SK-N-SH (cell line): ENCODE data around the gene MTCL1. TPM values are rescaled to one million over a fixed set of nuclear protein-coding genes. Genes with fewer than 3 reads are reported as not detected.

Source experiments
- CTCF ChIA-PET: fragments of 300-600, 350-600 bp; formaldehyde crosslinking; extraction: SDS; loops from one replicate; lab custom pipeline; 2021; lab: Yijun Ruan, JAX
- POLR2A ChIA-PET: fragments of 350-600 bp; sonication (Branson Sonifier 250); formaldehyde crosslinking; extraction: SDS; loops from one replicate; lab custom pipeline; 2020; ENCODE audit warnings: antibody characterized with exemption, inconsistent platforms; lab: Yijun Ruan, JAX
- DNase-seq: peaks from one replicate; pipeline ENCODE4 v3.0.0; 2012
- H2AFZ ChIP-seq: fragments of 200-600 bp; sonication (generic); 2 replicates; pipeline ENCODE4 v1.8.1; 2016; ENCODE audit warnings: antibody characterized with exemption, mild to moderate bottlenecking, low read depth
- H3F3A ChIP-seq: fragments of 200-600 bp; sonication (generic); replicated peaks from 2 replicates; pipeline ENCODE3; 2016; ENCODE audit warnings: antibody characterized with exemption, mild to moderate bottlenecking; ENCODE audit not compliant: insufficient read depth
- H3K27ac ChIP-seq, 2 experiments: fragments of 200-500 bp in 1 of 2; fragments of 200-600 bp in 1 of 2; sonication (Bioruptor generic) in 1 of 2; sonication (generic), shearing (Covaris generic) in 1 of 2; 2 replicates each; pipeline versions ENCODE4 v1.5.1 to v1.6.1; 2014 to 2016; ENCODE audit warnings: low read depth in 2 of 2, inconsistent platforms in 1 of 2, low read length in 1 of 2, mild to moderate bottlenecking in 1 of 2, mixed read lengths in 1 of 2
- H3K27me3 ChIP-seq: fragments of 200-600 bp; sonication (generic), shearing (Covaris generic); 2 replicates; pipeline ENCODE4 v1.6.1; 2016; ENCODE audit warnings: mixed run types; ENCODE audit not compliant: insufficient read depth
- H3K36me3 ChIP-seq, 2 experiments: fragments of 200-500 bp in 1 of 2; fragments of 200-600 bp in 1 of 2; sonication (Bioruptor generic) in 1 of 2; sonication (generic) in 1 of 2; replicated peaks in 1 of 2; 2 replicates each; pipeline versions ENCODE3 to v1.5.1; 2014 to 2016; ENCODE audit warnings: low read length in 1 of 2, mild to moderate bottlenecking in 1 of 2; ENCODE audit not compliant: insufficient read depth in 2 of 2, control insufficient read depth in 1 of 2
- H3K4me1 ChIP-seq, 2 experiments: fragments of 200-500 bp in 1 of 2; fragments of 200-600 bp in 1 of 2; sonication (Bioruptor generic) in 1 of 2; sonication (generic), shearing (Covaris generic) in 1 of 2; 2 replicates each; pipeline versions ENCODE4 v1.5.1 to v1.6.1; 2014 to 2016; ENCODE audit warnings: low read depth in 1 of 2, low read length in 1 of 2, mixed run types in 1 of 2; ENCODE audit not compliant: insufficient read depth in 2 of 2, control insufficient read depth in 1 of 2
- H3K4me2 ChIP-seq: fragments of 200-600 bp; sonication (generic), shearing (Covaris generic); 2 replicates; pipeline ENCODE4 v1.6.1; 2017; ENCODE audit warnings: mixed run types
- H3K4me3 ChIP-seq, 2 experiments: fragments of 200-500 bp in 1 of 2; fragments of 200-600 bp in 1 of 2; sonication (Bioruptor generic) in 1 of 2; sonication (generic), shearing (Covaris generic) in 1 of 2; 2 replicates each; pipeline versions ENCODE4 v1.5.1 to v1.8.1; 2014 to 2016; ENCODE audit warnings: low read depth in 2 of 2, inconsistent platforms in 1 of 2, low read length in 1 of 2, mild to moderate bottlenecking in 1 of 2, mixed read lengths in 1 of 2, moderate library complexity in 1 of 2
- H3K79me2 ChIP-seq: fragments of 200-600 bp; sonication (generic); 2 replicates; pipeline ENCODE4 v1.8.1; 2017; ENCODE audit warnings: mild to moderate bottlenecking; ENCODE audit not compliant: insufficient read depth
- H3K9ac ChIP-seq: fragments of 200-600 bp; sonication (generic); 2 replicates; pipeline ENCODE4 v1.6.1; 2017; ENCODE audit warnings: mixed run types
- H3K9me2 ChIP-seq: fragments of 200-600 bp; sonication (generic); 2 replicates; pipeline ENCODE4 v1.6.1; 2017; ENCODE audit warnings: mixed run types
- H3K9me3 ChIP-seq: fragments of 200-600 bp; sonication (generic); 2 replicates; pipeline ENCODE4 v1.6.1; 2017; ENCODE audit warnings: mixed run types, mild to moderate bottlenecking, moderate library complexity
- H4K20me1 ChIP-seq: fragments of 200-600 bp; sonication (generic); 2 replicates; pipeline ENCODE4 v1.6.1; 2017; ENCODE audit warnings: mild to moderate bottlenecking, mixed run types; ENCODE audit not compliant: insufficient read depth
- EP300 ChIP-seq, 2 experiments: IDR thresholded peaks; 2 replicates each; pipeline versions ENCODE4 v1.4.0 to v1.6.1; 2012; ENCODE audit warnings: borderline replicate concordance in 1 of 2, low read depth in 1 of 2, low read length in 1 of 2
- GABPA ChIP-seq: IDR thresholded peaks from 2 replicates; pipeline ENCODE4 v1.4.0; 2012; ENCODE audit warnings: low read depth, mild to moderate bottlenecking
- GATA2 ChIP-seq: sonication (generic); formaldehyde crosslinking; IDR thresholded peaks from 2 replicates; pipeline ENCODE4 v1.5.0; 2020; ENCODE audit warnings: mild to moderate bottlenecking, missing genetic modification reagents
- MXI1 ChIP-seq: IDR thresholded peaks from 2 replicates; pipeline ENCODE4 v1.6.1; 2012; ENCODE audit warnings: mild to moderate bottlenecking, low read depth, low read length, improper control_type of control experiment
- NFIC ChIP-seq: IDR thresholded peaks from 2 replicates; pipeline ENCODE4 v1.4.0; 2012; ENCODE audit warnings: borderline replicate concordance
- NRF1 ChIP-seq: IDR thresholded peaks from 2 replicates; pipeline ENCODE4 v1.6.1; 2012; ENCODE audit warnings: low read depth, mild to moderate bottlenecking, low read length
- REST ChIP-seq: IDR thresholded peaks from 2 replicates; pipeline ENCODE4 v1.6.1; 2012; ENCODE audit warnings: mild to moderate bottlenecking, low read depth, low read length, moderate library complexity
- RFX5 ChIP-seq: IDR thresholded peaks from 2 replicates; pipeline ENCODE4 v1.6.1; 2012; ENCODE audit warnings: mild to moderate bottlenecking, improper control_type of control experiment, low read length
- TEAD4 ChIP-seq: IDR thresholded peaks from 2 replicates; pipeline ENCODE4 v1.4.0; 2012; ENCODE audit warnings: mild to moderate bottlenecking, borderline replicate concordance; ENCODE audit not compliant: insufficient read depth
- USF1 ChIP-seq: IDR thresholded peaks from 2 replicates; pipeline ENCODE4 v1.4.0; 2012; ENCODE audit warnings: low read depth, borderline replicate concordance
- USF2 ChIP-seq: fragments of 150-350 bp; IDR thresholded peaks from 2 replicates; pipeline ENCODE4 v1.6.1; 2017; ENCODE audit warnings: antibody characterized with exemption, low read length, low read depth, borderline replicate concordance
- ZBTB33 ChIP-seq: IDR thresholded peaks from 2 replicates; pipeline ENCODE4 v1.4.0; 2012; ENCODE audit warnings: low read depth, borderline replicate concordance
- WGBS: methylation state at CpG from one replicate; pipeline ENCODE4 v1.1.6; 2017; ENCODE audit warnings: low lambda C conversion rate; 5-methylcytosine and 5-hydroxymethylcytosine counted together
- polyA plus RNA-seq, 3 experiments: library from polyadenylated mRNA; depleted of rRNA; stranded (reverse); fragments of >200 nt; gene quantifications; 2 replicates each; pipeline ENCODE4 v1.2.3, GENCODE V29; 2012

The MTCL1 gene
- polyA plus RNA-seq, 1 of the 3 experiments (the other 2 are of a cell fraction), result 33.5 TPM

- CTCF ChIA-PET, result interaction anchor here (1.1 to 1.4 kb wide), 2 partner anchors 27 to 318 kb away, joined by 3 to 4 read pairs; no protein-coding TSS in a partner anchor
- no peak overlapping the region for H3K27ac ChIP-seq
- TF ChIP-seq USF2, result no peak
- no peak for TF ChIP-seq EP300 (IDR thresholded peaks at IDR 0.05; ENCODE audit: borderline replicate concordance in 1 of 2, low read depth in 1 of 2, low read length in 1 of 2)
- TF ChIP-seq NRF1, result no peak
- TF ChIP-seq REST, result no peak
- TF ChIP-seq GATA2 (CRISPR knock-in tag), result no peak
- TF ChIP-seq, all 33 proteins: peak for 0
- Histone ChIP-seq H3K9me2 (no peaks in the 10 kb centered on the region), H3K9me3 (no peaks in the 10 kb centered on the region), H3K4me3 (no peak overlapping the region), H3K4me2 (no peak overlapping the region), H3K27me3 (no peaks in the 10 kb centered on the region), H3K9ac (no peak overlapping the region), H4K20me1 (no peaks in the 10 kb centered on the region), H3F3A (peaks cover 5% of the 10 kb centered on the region), H3K79me2 (no peaks in the 10 kb centered on the region), H3K36me3 (no peaks in the 10 kb centered on the region), H3K4me1 (peaks cover 0 to 14% of the 10 kb centered on the region in 2 experiments; a peak in 1 of 4 replicates), H2AFZ (no peak overlapping the region)
- 90% methylated on average over 4 of the region's 4 CpGs for WGBS
- no peak for DNase-seq
- POLR2A ChIA-PET, result no interaction called here
Measured at GRCh38 chr18:8669571-8669970, 35.8 kb upstream of the MTCL1 start.

GRCh38 chr18:8673256-8674209, 31.8 kb upstream of the MTCL1 start:
- 86% methylated on average over 9 of the region's 9 CpGs for WGBS
- DNase-seq, result no peak
- TF ChIP-seq NRF1 (no peak), REST (no peak), ZBTB33 (no peak), USF1 (no peak), GABPA (no peak), TEAD4 (no peak), RFX5 (no peak), MXI1 (no peak), NFIC (no peak)

More at GRCh38 chr18:8673256-8674209, 31.8 kb upstream of the MTCL1 start:
- no peaks in the 10 kb centered on the region for H3K9me3 ChIP-seq
- H3K4me2 ChIP-seq, result no peak overlapping the region
- no peaks in the 10 kb centered on the region for H3F3A ChIP-seq
- CTCF ChIA-PET, result interaction anchor here (1.1 to 2.8 kb wide), 4 partner anchors 14 to 314 kb away, joined by 3 to 15 read pairs (median 4); no protein-coding TSS in a partner anchor
- no peaks in the 10 kb centered on the region for H3K4me1 ChIP-seq
- no peaks in the 10 kb centered on the region for H3K9me2 ChIP-seq
- H3K9ac ChIP-seq, result no peak overlapping the region
- H2AFZ ChIP-seq, result no peak overlapping the region
- POLR2A ChIA-PET, result no interaction called here
- H3K27ac ChIP-seq, result no peak overlapping the region
- no peaks in the 10 kb centered on the region for H3K36me3 ChIP-seq
- H4K20me1 ChIP-seq, result no peaks in the 10 kb centered on the region
- no peak overlapping the region for H3K4me3 ChIP-seq
- H3K79me2 ChIP-seq, result no peaks in the 10 kb centered on the region
- H3K27me3 ChIP-seq, result no peaks in the 10 kb centered on the region
